OCI-LY7 (cell line): ENCODE data around the gene FKBP2. TPM values are rescaled to one million over a fixed set of nuclear protein-coding genes. Genes with fewer than 3 reads are reported as not detected.

Experiments
- BruUV-seq: library from RNA; stranded (reverse); fragments of 400-500 nt; replicated peaks from 2 replicates; lab custom pipeline; 2021; lab: Mats Ljungman, UMichigan
- CTCF ChIA-PET: fragments of 300-600 bp; sonication (Branson Sonifier 250); formaldehyde crosslinking; loops from one replicate; lab custom pipeline; 2022; ENCODE audit warnings: antibody characterized with exemption; ENCODE audit not compliant: unreplicated experiment; lab: Charles Lee
- POLR2A ChIA-PET: fragments of 300-600 bp; sonication (Branson Sonifier 250); formaldehyde crosslinking; loops from one replicate; lab custom pipeline; 2022; ENCODE audit warnings: antibody characterized with exemption; lab: Charles Lee
- DNase-seq: peaks from one replicate; pipeline ENCODE4 v3.0.0-alpha.2; 2015; ENCODE audit warnings: low spot score
- H2AFZ ChIP-seq: fragments of 200-600 bp; sonication (generic), shearing (Covaris generic); 2 replicates; pipeline ENCODE4 v1.6.1; 2014; ENCODE audit warnings: mild to moderate bottlenecking, antibody characterized with exemption, low read length, moderate library complexity
- H3K27ac ChIP-seq: fragments of 200-600 bp; sonication (generic); 2 replicates; pipeline ENCODE4 v1.5.1; 2014; ENCODE audit warnings: mixed run types, low read depth, mild to moderate bottlenecking, moderate library complexity, low read length, inconsistent platforms; ENCODE audit not compliant: poor library complexity, severe bottlenecking
- H3K36me3 ChIP-seq: fragments of 200-600 bp; sonication (generic); 2 replicates; pipeline ENCODE4 v1.6.1; 2014; ENCODE audit warnings: mild to moderate bottlenecking, antibody characterized with exemption, low read length, moderate library complexity, mixed read lengths; ENCODE audit not compliant: insufficient read depth
- H3K4me1 ChIP-seq: fragments of 200-600 bp; sonication (generic); 2 replicates; pipeline ENCODE4 v1.5.1; 2014; ENCODE audit warnings: mild to moderate bottlenecking, low read length; ENCODE audit not compliant: insufficient read depth, poor library complexity, severe bottlenecking
- H3K4me2 ChIP-seq: fragments of 200-600 bp; sonication (generic); 2 replicates; pipeline ENCODE4 v1.6.1; 2014; ENCODE audit warnings: mild to moderate bottlenecking, low read length
- H3K4me3 ChIP-seq: fragments of 200-600 bp; sonication (generic); 2 replicates; pipeline ENCODE4 v1.5.1; 2014; ENCODE audit warnings: mild to moderate bottlenecking, low read depth, low read length; ENCODE audit not compliant: poor library complexity, severe bottlenecking
- H3K79me2 ChIP-seq: fragments of 200-600 bp; sonication (generic); 2 replicates; pipeline ENCODE4 v1.6.1; 2016; ENCODE audit warnings: low read depth, mild to moderate bottlenecking, low read length, moderate library complexity, mixed read lengths; ENCODE audit not compliant: insufficient read depth
- H3K9me2 ChIP-seq: fragments of 200-600 bp; sonication (generic); 2 replicates; pipeline ENCODE4 v1.6.1; 2016; ENCODE audit warnings: mild to moderate bottlenecking, low read length, mixed read lengths; ENCODE audit not compliant: insufficient read depth
- H3K9me3 ChIP-seq: fragments of 200-600 bp; sonication (generic); 2 replicates; pipeline ENCODE4 v1.6.1; 2014; ENCODE audit warnings: mild to moderate bottlenecking, mixed run types, low read length, mixed read lengths
- H4K20me1 ChIP-seq: fragments of 200-600 bp; sonication (generic); 2 replicates; pipeline ENCODE4 v1.6.1; 2014; ENCODE audit warnings: mild to moderate bottlenecking, antibody characterized with exemption, low read length, moderate library complexity, mixed read lengths; ENCODE audit not compliant: insufficient read depth
- CTCF ChIP-seq: fragments of 200-600 bp; sonication (generic); conservative IDR thresholded peaks from 2 replicates; pipeline ENCODE4 v1.5.1; 2014; ENCODE audit warnings: mild to moderate bottlenecking, antibody characterized with exemption, low read length, moderate library complexity, mixed read lengths
- EZH2phosphoT487 ChIP-seq: fragments of 200-600 bp; sonication (generic); IDR thresholded peaks from 2 replicates; pipeline ENCODE4 v1.6.1; 2018; ENCODE audit warnings: low read depth, borderline replicate concordance, mild to moderate bottlenecking, mixed run types, antibody characterized with exemption, low read length, moderate library complexity, mixed read lengths
- intact Hi-C: fragments of 100-400 bp; cut with micrococcal nuclease; formaldehyde crosslinking; loops from one replicate; pipeline ENCODE4 v1.10.0; 2022; ENCODE audit not compliant: unreplicated experiment
- total RNA-seq, 2 experiments: library from RNA; depleted of rRNA in 1 of 2; stranded (reverse); fragments of >200 nt in 1 of 2; shearing (Covaris generic) in 1 of 2; gene quantifications; 2 replicates each; pipeline ENCODE4 v1.2.3, GENCODE V29; 2014 to 2022

FKBP2 gene
- total RNA-seq, 2 experiments from 2014 or later, result 45.5 to 57.3 TPM

DNA sequence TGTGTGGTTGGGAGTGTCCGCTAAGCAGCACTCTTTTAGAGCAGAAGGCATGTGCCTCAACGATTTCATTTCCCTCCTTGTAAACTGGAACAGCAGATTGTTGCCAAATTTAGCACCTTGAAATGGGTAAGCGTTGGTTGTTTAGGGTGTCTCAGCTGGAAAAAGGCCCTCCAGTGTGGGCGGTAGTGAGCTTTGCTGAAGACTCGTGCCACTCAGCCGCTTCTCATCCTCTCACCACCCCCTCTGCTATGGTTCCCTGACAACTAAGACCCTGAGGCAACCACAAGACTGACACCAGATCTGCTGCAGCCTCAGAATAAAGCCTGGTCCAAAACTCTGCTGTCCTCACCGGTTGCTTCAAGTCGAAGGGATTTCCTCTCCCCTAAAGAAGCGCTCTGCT is 44.3 kb upstream of the FKBP2 start:
- Histone ChIP-seq H4K20me1 (peaks cover 15% of the 10 kb centered on the region), H3K4me2 (no peak overlapping the region), H2AFZ (no peak overlapping the region), H3K27ac (no peak overlapping the region), H3K79me2 (no peaks in the 10 kb centered on the region; the same call in 1 of the 2 replicates), H3K36me3 (peaks cover 21% of the 10 kb centered on the region), H3K9me3 (no peaks in the 10 kb centered on the region), H3K4me3 (no peak overlapping the region), H3K9me2 (no peaks in the 10 kb centered on the region), H3K4me1 (no peaks in the 10 kb centered on the region)
- ChIA-PET CTCF (no interaction called here), POLR2A (interaction anchor here (1.7 kb wide), 2 partner anchors 9 to 10 kb away, joined by 3 to 5 read pairs; partner anchors contain the start of gene FERMT3)
- intact Hi-C loops, result no loop called here
- BruUV-seq, result no TSS peak
- no peak for DNase-seq
- TF ChIP-seq EZH2phosphoT487 (no peak), CTCF (no peak)

DNA sequence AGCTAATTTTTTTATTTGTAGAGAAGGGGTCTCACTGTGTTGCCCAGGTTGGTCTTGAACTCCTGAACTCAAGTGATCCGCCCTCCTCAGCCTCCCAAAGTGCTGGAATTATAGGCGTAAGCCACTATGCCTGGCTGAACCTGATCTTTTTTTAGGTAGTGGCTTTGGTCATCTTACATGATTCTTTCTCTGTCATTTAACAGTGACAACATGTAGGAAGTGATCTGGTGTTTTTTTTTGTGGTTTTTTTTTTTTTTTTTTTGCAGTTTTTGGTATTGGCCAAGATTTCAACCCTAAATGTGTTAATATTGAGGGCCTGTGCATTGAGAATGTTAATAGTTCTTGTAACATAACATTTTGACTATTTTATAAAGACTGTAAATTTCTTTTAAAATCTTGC is 42.4 kb upstream of the FKBP2 start:
- CTCF ChIA-PET, result no interaction called here
- POLR2A ChIA-PET, result no interaction called here

More for the DNA sequence above, 42.4 kb upstream of the FKBP2 start:
- no TSS peak for BruUV-seq
- Histone ChIP-seq H3K4me3 (no peak overlapping the region), H2AFZ (no peak overlapping the region), H3K27ac (no peak overlapping the region), H3K79me2 (no peaks in the 10 kb centered on the region), H4K20me1 (peaks cover 6% of the 10 kb centered on the region; the same call in 1 of the 2 replicates), H3K36me3 (peaks cover 39% of the 10 kb centered on the region), H3K9me2 (no peaks in the 10 kb centered on the region), H3K4me1 (no peaks in the 10 kb centered on the region), H3K9me3 (no peaks in the 10 kb centered on the region), H3K4me2 (no peak overlapping the region)
- no peak for DNase-seq
- intact Hi-C loops, result no loop called here
- no peak for TF ChIP-seq EZH2phosphoT487
- no peak for TF ChIP-seq CTCF
